H1 (cell line): Measurements from ENCODE around the gene NFIC. TPM values are rescaled to one million over a fixed set of nuclear protein-coding genes. Genes with fewer than 3 reads are reported as not detected.
A peak's percentile ranks its signal among the peaks of the same experiment; 100 is the strongest.

Experiments used
- CTCF ChIA-PET: fragments of 300-600 bp; sonication (Branson Sonifier 250); formaldehyde crosslinking; loops from one replicate; lab custom pipeline; 2021; ENCODE audit not compliant: partially characterized antibody; lab: Charles Lee
- POLR2A ChIA-PET: fragments of 300-600 bp; sonication (Branson Sonifier 250); formaldehyde crosslinking; loops from one replicate; lab custom pipeline; 2021; ENCODE audit warnings: inconsistent platforms; ENCODE audit not compliant: partially characterized antibody; lab: Charles Lee
- DNase-seq, 2 experiments: peaks; one replicate each; pipeline versions ENCODE4 v3.0.0 to v3.0.0-alpha.2; 2010 to 2022; ENCODE audit warnings: low spot score in 2 of 2, low read depth in 1 of 2, mixed read lengths in 1 of 2
- FAIRE-seq: peaks from 2 replicates; lab custom pipeline; 2011; peaks lifted over from hg19 to GRCh38; lab: Jason Lieb, UNC
- H2AFZ ChIP-seq: 2 replicates; pipeline ENCODE4 v1.8.1; 2012; ENCODE audit warnings: low read length, inconsistent platforms
- H2AK5ac ChIP-seq: 2 replicates; pipeline ENCODE4 v1.6.1; 2013; ENCODE audit warnings: low read depth, low read length
- H2BK120ac ChIP-seq: replicated peaks from 2 replicates; pipeline ENCODE3; 2013; ENCODE audit warnings: low read depth, low read length, inconsistent platforms
- H2BK12ac ChIP-seq: 2 replicates; pipeline ENCODE4 v1.6.1; 2013; ENCODE audit warnings: low read depth, low read length
- H2BK15ac ChIP-seq: 2 replicates; pipeline ENCODE4 v1.6.1; 2013; ENCODE audit warnings: low read length
- H2BK20ac ChIP-seq: 2 replicates; pipeline ENCODE4 v1.6.1; 2013; ENCODE audit warnings: low read length
- H2BK5ac ChIP-seq: 2 replicates; pipeline ENCODE4 v1.6.1; 2013; ENCODE audit warnings: low read depth, low read length
- H3K14ac ChIP-seq: 2 replicates; pipeline ENCODE4 v1.6.1; 2013; ENCODE audit warnings: inconsistent platforms; ENCODE audit not compliant: insufficient read length
- H3K18ac ChIP-seq: 2 replicates; pipeline ENCODE4 v1.6.1; 2013; ENCODE audit warnings: low read length; ENCODE audit errors: extremely low read depth
- H3K23ac ChIP-seq: 2 replicates; pipeline ENCODE4 v1.6.1; 2013; ENCODE audit warnings: inconsistent platforms; ENCODE audit not compliant: insufficient read length
- H3K23me2 ChIP-seq: 2 replicates; pipeline ENCODE4 v1.6.1; 2013; ENCODE audit warnings: low read depth, low read length
- H3K27ac ChIP-seq: 2 replicates; pipeline ENCODE4 v1.6.1; 2011; ENCODE audit warnings: low read depth, low read length, inconsistent platforms
- H3K27me3 ChIP-seq, 4 experiments: replicated peaks in 1 of 4; 1 replicate in 1 of 4; 2 replicates in 3 of 4; pipeline versions ENCODE4 v1.6.1 to v1.8.1; 2011 to 2013; ENCODE audit warnings: low read length in 3 of 4, mild to moderate bottlenecking in 3 of 4, inconsistent platforms in 2 of 4, mixed read lengths in 2 of 4, moderate library complexity in 1 of 4; ENCODE audit not compliant: control insufficient read depth in 3 of 4, insufficient read depth in 3 of 4; ENCODE audit errors: extremely low read depth in 1 of 4
- H3K36me3 ChIP-seq, 4 experiments: 2 replicates each; pipeline versions ENCODE4 v1.6.1 to v1.8.1; 2011 to 2013; ENCODE audit warnings: mild to moderate bottlenecking in 4 of 4, low read length in 3 of 4, moderate library complexity in 2 of 4, control low read depth in 1 of 4, inconsistent platforms in 1 of 4; ENCODE audit not compliant: insufficient read depth in 4 of 4, control insufficient read depth in 2 of 4
- H3K4ac ChIP-seq: replicated peaks from 2 replicates; pipeline ENCODE3; 2013; ENCODE audit warnings: low read length, low read depth, mixed read lengths, inconsistent platforms; ENCODE audit not compliant: insufficient read length
- H3K4me1 ChIP-seq, 4 experiments: replicated peaks in 1 of 4; 1 replicate in 1 of 4; 2 replicates in 3 of 4; pipeline versions ENCODE4 v1.6.1 to v1.8.1; 2011 to 2013; ENCODE audit warnings: low read length in 3 of 4, inconsistent platforms in 2 of 4, mixed read lengths in 1 of 4; ENCODE audit not compliant: insufficient read depth in 4 of 4, control insufficient read depth in 3 of 4
- H3K4me2 ChIP-seq, 2 experiments: 2 replicates each; pipeline versions ENCODE4 v1.6.1 to v1.8.1; 2011 to 2013; ENCODE audit warnings: low read depth in 2 of 2, low read length in 2 of 2, control low read depth in 1 of 2, inconsistent platforms in 1 of 2, mild to moderate bottlenecking in 1 of 2; ENCODE audit not compliant: insufficient read depth in 1 of 2
- H3K4me3 ChIP-seq, 4 experiments: fragments of 200-600, 300-600 bp in 1 of 4; sonication (generic), shearing (Covaris generic), sonication (Bioruptor Twin) in 1 of 4; 2 replicates each; pipeline versions ENCODE4 v1.5.1 to v1.8.1; 2011 to 2016; ENCODE audit warnings: low read length in 4 of 4, low read depth in 3 of 4, control low read depth in 2 of 4, inconsistent platforms in 2 of 4, mild to moderate bottlenecking in 2 of 4, mixed read lengths in 1 of 4, moderate library complexity in 1 of 4; ENCODE audit not compliant: insufficient read depth in 2 of 4; ENCODE audit errors: extremely low read depth in 1 of 4
- H3K56ac ChIP-seq: replicated peaks from 2 replicates; pipeline ENCODE3; 2013; ENCODE audit warnings: low read depth, mild to moderate bottlenecking, mixed read lengths, low read length, inconsistent platforms; ENCODE audit not compliant: insufficient read length
- H3K79me1 ChIP-seq: 2 replicates; pipeline ENCODE4 v1.6.1; 2013; ENCODE audit warnings: low read depth, low read length, control low read depth
- H3K79me2 ChIP-seq, 2 experiments: 2 replicates each; pipeline versions ENCODE4 v1.6.1 to v1.8.1; 2012 to 2013; ENCODE audit warnings: low read length in 2 of 2, mild to moderate bottlenecking in 2 of 2, inconsistent platforms in 1 of 2; ENCODE audit not compliant: insufficient read depth in 2 of 2, control insufficient read depth in 1 of 2
- H3K9ac ChIP-seq, 4 experiments: replicated peaks in 1 of 4; 1 replicate in 1 of 4; 2 replicates in 3 of 4; pipeline versions ENCODE4 v1.6.1 to v1.8.1; 2011 to 2013; ENCODE audit warnings: low read depth in 3 of 4, low read length in 3 of 4, control low read depth in 2 of 4, mild to moderate bottlenecking in 2 of 4, moderate library complexity in 2 of 4, inconsistent platforms in 1 of 4; ENCODE audit errors: extremely low read depth in 1 of 4
- H3K9me3 ChIP-seq, 2 experiments: 2 replicates each; pipeline versions ENCODE4 v1.6.1 to v1.8.1; 2012 to 2013; ENCODE audit warnings: mild to moderate bottlenecking in 2 of 2, moderate library complexity in 2 of 2, control low read depth in 1 of 2, inconsistent platforms in 1 of 2, low read depth in 1 of 2, low read length in 1 of 2, mixed read lengths in 1 of 2; ENCODE audit not compliant: insufficient read depth in 2 of 2
- H4K20me1 ChIP-seq, 2 experiments: replicated peaks in 1 of 2; 2 replicates each; pipeline versions ENCODE3 to v1.8.1; 2011 to 2013; ENCODE audit warnings: inconsistent platforms in 2 of 2, low read length in 2 of 2, mild to moderate bottlenecking in 1 of 2; ENCODE audit not compliant: insufficient read depth in 2 of 2, control insufficient read depth in 1 of 2
- H4K5ac ChIP-seq: 2 replicates; pipeline ENCODE4 v1.6.1; 2013; ENCODE audit warnings: low read length, low read depth, mixed read lengths, inconsistent platforms; ENCODE audit not compliant: insufficient read length
- H4K8ac ChIP-seq: 2 replicates; pipeline ENCODE4 v1.8.0; 2013; ENCODE audit warnings: mild to moderate bottlenecking, moderate library complexity, low read length, inconsistent platforms; ENCODE audit not compliant: insufficient read depth; ENCODE audit errors: extremely low read depth
- H4K91ac ChIP-seq: replicated peaks from 2 replicates; pipeline ENCODE3; 2013; ENCODE audit warnings: low read length, mixed read lengths, inconsistent platforms; ENCODE audit not compliant: insufficient read length
- CBX8 ChIP-seq: fragments of 300-800, 300-1000 bp; sonication (generic); IDR thresholded peaks from 2 replicates; pipeline ENCODE4 v1.7.1; 2016; ENCODE audit warnings: low read depth, low read length, borderline replicate concordance
- KDM1A ChIP-seq: fragments of 200-600, 300-600 bp; sonication (generic); IDR thresholded peaks from 2 replicates; pipeline ENCODE4 v1.7.1; 2016; ENCODE audit warnings: mild to moderate bottlenecking, low read length, borderline replicate concordance
- WGBS, 2 experiments: shearing (Covaris generic) in 1 of 2; methylation state at CpG; one replicate each; pipeline versions ENCODE4 v1.1.6 to v1.1.7; 2013 to 2015; ENCODE audit warnings: low lambda C conversion rate in 2 of 2, mixed read lengths in 2 of 2, inconsistent platforms in 1 of 2, low coverage in 1 of 2, missing lambda C conversion rate in 1 of 2; ENCODE audit not compliant: insufficient replicate concordance in 2 of 2, insufficient coverage in 1 of 2, insufficient read length in 1 of 2; ENCODE audit errors: extremely low coverage in 1 of 2, missing lambda C conversion rate in 1 of 2; 5-methylcytosine and 5-hydroxymethylcytosine counted together
- polyA plus RNA-seq, 7 experiments: library from polyadenylated mRNA; depleted of rRNA in 3 of 7; stranded (reverse) in 5 of 7; unstranded in 2 of 7; fragments of >200 nt in 5 of 7; fragments of 200-250 nt in 2 of 7; gene quantifications; 1 replicate in 5 of 7; 2 replicates in 1 of 7; 4 replicates in 1 of 7; pipeline versions ENCODE4 v1.2.1 to v1.2.3, GENCODE V29; 2011 to 2013; ENCODE audit warnings: missing spikeins in 2 of 7, mixed read lengths in 2 of 7
- total RNA-seq: library from RNA; stranded (reverse); fragmentation: NEBNext Ultra II Directional; extraction: Animal tissue kit (Norgen Biotek cat#: 25700); gene quantifications from 2 replicates; pipeline ENCODE4 v1.2.1, GENCODE V29; 2021

The NFIC gene
- total and polyA plus RNA-seq, 2 of the 8 experiments (the other 6 are each of a cell fraction or from before 2014, with no cell fraction given): 0.56 to 3.2 TPM

DNA sequence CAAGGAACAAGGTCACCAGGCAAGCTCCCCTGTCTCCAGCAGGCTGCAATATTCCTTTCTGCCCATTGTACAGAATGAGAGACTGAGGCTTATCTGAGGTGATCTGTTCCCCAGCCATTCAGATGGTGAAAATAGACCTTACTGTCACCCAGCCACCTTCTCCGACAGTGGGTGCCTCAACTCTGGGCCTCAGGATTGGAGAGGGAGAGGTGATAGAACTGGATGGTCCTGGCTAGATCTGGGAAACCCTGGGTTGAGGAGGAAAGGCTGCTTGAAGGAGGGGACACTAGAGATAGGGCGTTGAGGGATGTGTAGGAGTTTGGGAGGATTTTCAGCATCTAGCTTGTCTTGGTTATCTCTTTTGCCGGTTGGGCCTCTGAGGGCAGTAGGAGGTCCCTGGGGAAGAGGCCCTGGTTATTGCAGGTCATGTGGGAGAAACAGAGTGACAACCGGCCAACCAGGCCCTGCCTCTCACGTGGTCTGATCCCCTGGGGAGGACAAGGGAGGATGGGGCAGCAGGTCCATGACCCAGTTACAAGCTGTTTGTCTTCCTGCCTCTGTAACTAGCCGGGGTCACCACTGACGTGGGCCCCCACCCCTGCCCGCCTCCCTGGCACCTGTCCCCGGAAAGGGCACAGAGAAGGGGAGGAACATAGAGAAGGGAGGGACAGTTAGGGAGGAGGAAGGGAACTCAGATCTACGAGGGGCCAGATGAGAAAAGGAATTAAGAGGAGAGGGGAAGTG is 8.2 kb downstream of the NFIC start:
- H2BK120ac ChIP-seq: no peak overlapping the region
- H2BK15ac ChIP-seq: peak overlapping the region; percentile 40
- peaks cover 0 to 15% (median 8%) of the 10 kb centered on the region in 4 experiments; a peak in 5 of 7 replicates for H3K4me1 ChIP-seq
- H3K27me3 ChIP-seq: peaks cover 26 to 57% (median 47%) of the 10 kb centered on the region in 4 experiments
- H3K4me3 ChIP-seq: no peak overlapping the region
- TF ChIP-seq CBX8 (no peak), KDM1A (peak; percentile 75; the same call in 1 of the 2 replicates)
- no peaks in the 10 kb centered on the region; the same call in 1 of the 2 replicates for H3K23me2 ChIP-seq
- POLR2A ChIA-PET: interaction anchor here (0.6 to 1.5 kb wide), 3 partner anchors 40 to 55 kb away, joined by 3 read pairs; no protein-coding TSS in a partner anchor
- no peaks in the 10 kb centered on the region for H3K79me2 ChIP-seq
- no peak overlapping the region for H4K8ac ChIP-seq
- H3K4ac ChIP-seq: no peak overlapping the region
- no peak overlapping the region for H3K14ac ChIP-seq
- no peak overlapping the region for H2AFZ ChIP-seq
- no peak overlapping the region for H4K91ac ChIP-seq
- no peak overlapping the region for H3K18ac ChIP-seq
- no peak overlapping the region for H3K27ac ChIP-seq
- no peak overlapping the region for H3K4me2 ChIP-seq
- 50% methylated on average over 10 of the region's 10 CpGs; no CpG with 5 or more reads in 1 of the 2 experiments for WGBS, 2 experiments
- no peak overlapping the region for H4K5ac ChIP-seq
- no peak overlapping the region for H3K56ac ChIP-seq
- H3K79me1 ChIP-seq: no peaks in the 10 kb centered on the region
- no peaks in the 10 kb centered on the region; a peak in 1 of 4 replicates for H3K9me3 ChIP-seq
- FAIRE-seq (no peak), DNase-seq (no peak)
- no peak overlapping the region for H2AK5ac ChIP-seq
- no peaks in the 10 kb centered on the region for H3K36me3 ChIP-seq
- no peak overlapping the region for H3K23ac ChIP-seq
- no peak overlapping the region for H2BK20ac ChIP-seq
- peaks cover 0 to 8% of the 10 kb centered on the region in 2 experiments for H4K20me1 ChIP-seq
- H3K9ac ChIP-seq: no peak overlapping the region
- no peak overlapping the region for H2BK12ac ChIP-seq
- CTCF ChIA-PET: interaction anchor here (0.6 to 2.6 kb wide), 10 partner anchors 9 to 412 kb away, joined by 3 to 8 read pairs (median 3); no protein-coding TSS in a partner anchor
- no peak overlapping the region for H2BK5ac ChIP-seq
